ENCODE measurements around the gene EPS8L2.

The EPS8L2 gene

GRCh38 chr11:705646-706438 is at the start of gene EPS8L2:
TSS of gene EPS8L2 (plus strand) at chr11:706231. CDS start at chr11:709408, 3,177 bp downstream.
- no peak for DNase-seq (ENCODE audit: low read depth)

GRCh38 chr11:656426-656825 is 49.6 kb upstream of the EPS8L2 start:
- no peak for DNase-seq (ENCODE audit: low read depth)

- DNase-seq (ENCODE audit: low read depth), result no peak
Observed at GRCh38 chr11:656866-657265, 49.2 kb upstream of the EPS8L2 start.

- DNase-seq (ENCODE audit: low read depth), result no peak
Observed at GRCh38 chr11:657691-658126, 48.3 kb upstream of the EPS8L2 start.

GRCh38 chr11:659532-660085 is 46.4 kb upstream of the EPS8L2 start:
- DNase-seq (ENCODE audit: low read depth), result no peak

- no peak for DNase-seq (ENCODE audit: low read depth)
Observed at GRCh38 chr11:660281-660680, 45.8 kb upstream of the EPS8L2 start.

- no peak for DNase-seq (ENCODE audit: low read depth)
Observed at GRCh38 chr11:660681-661444, 45.2 kb upstream of the EPS8L2 start.

GRCh38 chr11:662689-663274 is 43.2 kb upstream of the EPS8L2 start:
- DNase-seq (ENCODE audit: low read depth), result peak; percentile 22

- no peak for DNase-seq (ENCODE audit: low read depth)
Observed at GRCh38 chr11:665062-665703, 40.8 kb upstream of the EPS8L2 start.

- no peak for DNase-seq (ENCODE audit: low read depth)
Observed at GRCh38 chr11:665704-666281, 40.2 kb upstream of the EPS8L2 start.

GRCh38 chr11:673866-674265 is 32.2 kb upstream of the EPS8L2 start:
- DNase-seq (ENCODE audit: low read depth), result no peak

- DNase-seq (ENCODE audit: low read depth), result no peak
Observed at GRCh38 chr11:674406-674805, 31.6 kb upstream of the EPS8L2 start.

GRCh38 chr11:678297-678696 is 27.7 kb upstream of the EPS8L2 start:
- DNase-seq (ENCODE audit: low read depth), result no peak

GRCh38 chr11:679271-680207 is 26.5 kb upstream of the EPS8L2 start:
- DNase-seq (ENCODE audit: low read depth), result no peak

GRCh38 chr11:680476-680875 is 25.6 kb upstream of the EPS8L2 start:
- no peak for DNase-seq (ENCODE audit: low read depth)

GRCh38 chr11:680970-681369 is 25.1 kb upstream of the EPS8L2 start:
- DNase-seq (ENCODE audit: low read depth), result no peak

- no peak for DNase-seq (ENCODE audit: low read depth)
Observed at GRCh38 chr11:686451-687243, 19.4 kb upstream of the EPS8L2 start.

- no peak for DNase-seq (ENCODE audit: low read depth)
Observed at GRCh38 chr11:687751-688150, 18.3 kb upstream of the EPS8L2 start.

GRCh38 chr11:688681-689080 is 17.4 kb upstream of the EPS8L2 start:
- no peak for DNase-seq (ENCODE audit: low read depth)

GRCh38 chr11:689625-690024 is 16.4 kb upstream of the EPS8L2 start:
- no peak for DNase-seq (ENCODE audit: low read depth)
